ENCODE data around the gene USP15.

DNA sequence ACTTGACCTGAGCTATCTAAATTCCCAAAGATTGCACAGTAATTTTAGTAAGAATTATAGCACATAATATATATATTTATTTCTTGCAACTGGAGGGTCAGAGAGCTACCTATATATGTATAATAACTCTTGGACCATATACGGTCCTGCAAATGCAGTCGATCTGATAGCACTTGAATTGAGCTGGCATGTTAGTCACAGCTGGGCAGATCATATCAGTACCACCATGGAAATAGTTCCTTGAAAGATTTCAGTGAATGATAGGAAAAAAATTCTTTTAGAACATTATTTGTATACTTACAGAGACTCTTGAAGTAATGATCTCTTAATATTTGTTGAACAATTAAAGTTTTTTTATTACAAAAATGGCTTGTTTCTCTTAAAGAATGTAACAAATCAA is 111.9 kb downstream of the USP15 start:
- TF ChIP-seq FOXP2 (optimal IDR thresholded peaks at IDR 0.05; ENCODE audit: borderline replicate concordance, extremely low read depth, extremely low read length, insufficient read depth) (no peak), POLR2AphosphoS5 (IDR thresholded peaks at IDR 0.05; ENCODE audit: low read depth, low read length) (no peak), REST (IDR thresholded peaks at IDR 0.05; ENCODE audit: insufficient read depth in 1 of 2, low read depth in 2 of 2, low read length in 2 of 2) (no peak)

All from PFSK-1 (cell line).